NCI-H748 treated with DMSO at 0.1 percent for 48 hours (cell line): ENCODE data around the gene EYA2.
A peak's percentile ranks its signal among the peaks of the same experiment; 100 is the strongest.

Experiments
- DNase-seq: peaks from one replicate; lab custom pipeline; 2025; lab: John Stamatoyannopoulos, UW

The EYA2 gene

GRCh38 chr20:47036091-47036870 lies 141.6 kb downstream of the EYA2 start:
- DNase-seq, result no peak

- DNase-seq, result no peak
Observed at GRCh38 chr20:47038566-47039560, 144.2 kb downstream of the EYA2 start.

GRCh38 chr20:47040506-47041125 lies 146.0 kb downstream of the EYA2 start:
- no peak for DNase-seq

- no peak for DNase-seq
Observed at GRCh38 chr20:47041396-47041899, 146.8 kb downstream of the EYA2 start.

GRCh38 chr20:47042464-47042863 lies 147.8 kb downstream of the EYA2 start:
- no peak for DNase-seq

- DNase-seq, result no peak
Observed at GRCh38 chr20:47043086-47043485, 148.4 kb downstream of the EYA2 start.

- DNase-seq, result no peak
Observed at GRCh38 chr20:47044938-47045337, 150.3 kb downstream of the EYA2 start.

- no peak for DNase-seq
Observed at GRCh38 chr20:47048054-47048453, 153.4 kb downstream of the EYA2 start.

GRCh38 chr20:47049771-47050170 lies 155.1 kb downstream of the EYA2 start:
- no peak for DNase-seq

- DNase-seq, result no peak
Observed at GRCh38 chr20:47050996-47051395, 156.4 kb downstream of the EYA2 start.

- peak; percentile 37 for DNase-seq
Observed at GRCh38 chr20:47051936-47052526, 157.4 kb downstream of the EYA2 start.

GRCh38 chr20:47054506-47054905 lies 159.9 kb downstream of the EYA2 start:
- no peak for DNase-seq

GRCh38 chr20:47054945-47055344 lies 160.3 kb downstream of the EYA2 start:
- no peak for DNase-seq

GRCh38 chr20:47055699-47056369 lies 161.2 kb downstream of the EYA2 start:
- no peak for DNase-seq

GRCh38 chr20:47057661-47058060 lies 163.0 kb downstream of the EYA2 start:
- DNase-seq, result no peak

GRCh38 chr20:47058236-47058635 lies 163.6 kb downstream of the EYA2 start:
- no peak for DNase-seq

- DNase-seq, result no peak
Observed at GRCh38 chr20:47059536-47059935, 164.9 kb downstream of the EYA2 start.

GRCh38 chr20:47061549-47061948 lies 166.9 kb downstream of the EYA2 start:
- no peak for DNase-seq

GRCh38 chr20:47062226-47062890 lies 167.7 kb downstream of the EYA2 start:
- DNase-seq, result no peak

- no peak for DNase-seq
Observed at GRCh38 chr20:47063407-47063806, 168.8 kb downstream of the EYA2 start.

- DNase-seq, result no peak
Observed at GRCh38 chr20:47063808-47064207, 169.2 kb downstream of the EYA2 start.
